LNCAP (cell line): Measurements from ENCODE around the gene DCAF4L1.
A peak's percentile ranks its signal among the peaks of the same experiment; 100 is the strongest.

ENCODE experiments used
- TF ChIP-seq, protein P1 (sequence below): fragments of 450-650 bp; IDR thresholded peaks from 2 replicates; pipeline ENCODE4 v1.5.1; 2017; ENCODE audit warnings: mild to moderate bottlenecking

Gene DCAF4L1

GRCh38 chr4:41990365-41991111 lies 9.0 kb downstream of the DCAF4L1 start, which contains the start of gene SLC30A9:
Gene SLC30A9, plus strand, starts transcription at chr4:41990530. Its CDS starts 122 bp downstream, at chr4:41990652.
- TF ChIP-seq, protein P1, sequence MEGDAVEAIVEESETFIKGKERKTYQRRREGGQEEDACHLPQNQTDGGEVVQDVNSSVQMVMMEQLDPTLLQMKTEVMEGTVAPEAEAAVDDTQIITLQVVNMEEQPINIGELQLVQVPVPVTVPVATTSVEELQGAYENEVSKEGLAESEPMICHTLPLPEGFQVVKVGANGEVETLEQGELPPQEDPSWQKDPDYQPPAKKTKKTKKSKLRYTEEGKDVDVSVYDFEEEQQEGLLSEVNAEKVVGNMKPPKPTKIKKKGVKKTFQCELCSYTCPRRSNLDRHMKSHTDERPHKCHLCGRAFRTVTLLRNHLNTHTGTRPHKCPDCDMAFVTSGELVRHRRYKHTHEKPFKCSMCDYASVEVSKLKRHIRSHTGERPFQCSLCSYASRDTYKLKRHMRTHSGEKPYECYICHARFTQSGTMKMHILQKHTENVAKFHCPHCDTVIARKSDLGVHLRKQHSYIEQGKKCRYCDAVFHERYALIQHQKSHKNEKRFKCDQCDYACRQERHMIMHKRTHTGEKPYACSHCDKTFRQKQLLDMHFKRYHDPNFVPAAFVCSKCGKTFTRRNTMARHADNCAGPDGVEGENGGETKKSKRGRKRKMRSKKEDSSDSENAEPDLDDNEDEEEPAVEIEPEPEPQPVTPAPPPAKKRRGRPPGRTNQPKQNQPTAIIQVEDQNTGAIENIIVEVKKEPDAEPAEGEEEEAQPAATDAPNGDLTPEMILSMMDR, result peak; percentile 37

GRCh38 chr4:41991916-41992767 lies 10.6 kb downstream of the DCAF4L1 start:
- TF ChIP-seq, protein P1, result no peak

- TF ChIP-seq, protein P1, result no peak
These were observed 11.7 kb downstream of the DCAF4L1 start for GRCh38 chr4:41992967-41993857.

DNA sequence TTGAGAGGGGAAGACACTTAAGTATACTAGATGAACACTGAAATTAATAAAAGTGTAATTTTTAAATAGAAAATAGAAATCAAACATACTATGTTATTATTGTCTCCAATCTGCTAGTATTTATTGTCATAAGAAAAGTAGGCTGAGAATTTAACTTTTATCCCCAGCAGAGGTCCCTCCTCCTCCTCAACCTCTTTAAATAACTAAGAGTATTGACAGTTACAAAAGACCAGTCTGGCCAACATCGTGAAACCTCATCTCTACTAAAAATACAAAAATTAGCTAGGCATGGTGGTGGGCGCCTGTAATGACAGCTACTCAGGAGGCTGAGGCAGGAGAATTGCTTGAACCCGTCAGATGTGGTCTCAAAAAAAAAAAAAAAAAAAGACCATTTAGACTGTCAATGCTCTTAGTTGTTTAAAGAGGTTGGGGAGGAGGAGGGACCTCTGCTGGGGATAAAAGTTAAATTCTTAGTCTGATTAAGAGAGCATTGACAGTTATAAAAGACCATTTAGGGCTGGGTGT lies 13.0 kb downstream of the DCAF4L1 start:
- TF ChIP-seq, protein P1, result no peak; the same call in 1 of the 2 replicates

DNA sequence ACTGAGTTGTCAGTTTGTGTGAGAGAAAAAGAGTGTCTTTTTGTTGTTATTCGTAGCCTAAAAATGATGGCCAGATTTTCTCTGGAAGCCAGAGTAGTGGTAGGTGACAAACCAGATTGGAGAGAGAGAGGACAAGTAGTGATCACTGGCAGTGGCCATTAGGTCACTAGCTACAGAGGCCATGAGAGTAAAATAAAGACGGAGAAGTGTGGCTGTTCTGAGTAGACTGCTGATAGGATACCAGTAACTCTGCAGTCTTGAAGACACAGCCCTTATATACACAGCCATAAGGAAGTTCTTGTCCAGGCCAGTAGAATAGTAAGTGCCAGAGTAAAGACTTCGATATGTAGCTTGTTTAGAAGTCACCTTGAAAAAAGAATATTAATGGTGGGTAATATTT lies 16.5 kb downstream of the DCAF4L1 start:
- TF ChIP-seq, protein P1, result no peak

- TF ChIP-seq, protein P1, result no peak
These were observed 17.8 kb downstream of the DCAF4L1 start for GRCh38 chr4:41999321-41999720.
